Measurements from ENCODE around the gene RASL11A. TPM values are rescaled to one million over a fixed set of nuclear protein-coding genes. Genes with fewer than 3 reads are reported as not detected.
A peak's percentile ranks its signal among the peaks of the same experiment; 100 is the strongest.

The RASL11A gene
- total and polyA plus RNA-seq, 2 of the 8 experiments (the other 6 are each of a cell fraction or from before 2014, with no cell fraction given), result 2.9 to 6.8 TPM

- POLR2A ChIA-PET (ENCODE audit: partially characterized antibody), result interaction anchor here (1.3 kb wide), 1 partner anchor 9 kb away, joined by 4 read pairs; no protein-coding TSS in a partner anchor
Observed at GRCh38 chr13:27289011-27289665, 18.5 kb downstream of the RASL11A start.

More at GRCh38 chr13:27289011-27289665, 18.5 kb downstream of the RASL11A start:
- TF ChIP-seq EGR1 (IDR thresholded peaks at IDR 0.05; ENCODE audit: borderline replicate concordance, low read depth, low read length) (no peak), JUND (IDR thresholded peaks at IDR 0.05; ENCODE audit: low read length) (no peak), YY1 (IDR thresholded peaks at IDR 0.05; ENCODE audit: low read depth, low read length) (no peak), CREB1 (IDR thresholded peaks at IDR 0.05) (no peak), HDAC2 (IDR thresholded peaks at IDR 0.05; ENCODE audit: borderline replicate concordance in 1 of 2, low read depth in 2 of 2, low read length in 2 of 2) (no peak)
- Histone ChIP-seq H3K79me2 (ENCODE audit: control insufficient read depth in 1 of 2, insufficient read depth in 2 of 2, low read length in 2 of 2) (no peaks in the 10 kb centered on the region), H3K4ac (replicated peaks; ENCODE audit: insufficient read length, low read depth, low read length) (no peak overlapping the region), H2BK120ac (replicated peaks; ENCODE audit: low read depth, low read length) (no peak overlapping the region), H3K23ac (ENCODE audit: insufficient read length) (no peak overlapping the region), H4K20me1 (replicated peaks in 1 of 2; ENCODE audit: control insufficient read depth in 1 of 2, insufficient read depth in 2 of 2, low read length in 2 of 2) (no peaks in the 10 kb centered on the region), H4K8ac (ENCODE audit: extremely low read depth, insufficient read depth, low read length) (no peak overlapping the region), H3K4me3 (ENCODE audit: extremely low read depth in 1 of 4, insufficient read depth in 2 of 4, low read depth in 3 of 4, low read length in 4 of 4) (no peak overlapping the region), H3K9me3 (ENCODE audit: insufficient read depth in 2 of 2, low read depth in 1 of 2, low read length in 1 of 2) (no peaks in the 10 kb centered on the region), H3K23me2 (ENCODE audit: low read depth, low read length) (no peaks in the 10 kb centered on the region), H3K4me2 (ENCODE audit: insufficient read depth in 1 of 2, low read depth in 2 of 2, low read length in 2 of 2) (no peak overlapping the region), H3K27me3 (replicated peaks in 1 of 4; ENCODE audit: control insufficient read depth in 3 of 4, extremely low read depth in 1 of 4, insufficient read depth in 3 of 4, low read length in 3 of 4) (no peaks in the 10 kb centered on the region), H2BK5ac (ENCODE audit: low read depth, low read length) (no peak overlapping the region), H2AK5ac (ENCODE audit: low read depth, low read length) (no peak overlapping the region), H4K5ac (ENCODE audit: insufficient read length, low read depth, low read length) (no peak overlapping the region), H3K56ac (replicated peaks; ENCODE audit: insufficient read length, low read depth, low read length) (no peak overlapping the region), H3K79me1 (ENCODE audit: low read depth, low read length) (no peaks in the 10 kb centered on the region), H2AFZ (ENCODE audit: low read length) (peak overlapping the region; percentile 67; the same call in 1 of the 2 replicates), H3K27ac (ENCODE audit: low read depth, low read length) (no peak overlapping the region), H3K36me3 (ENCODE audit: control insufficient read depth in 2 of 4, insufficient read depth in 4 of 4, low read length in 3 of 4) (no peaks in the 10 kb centered on the region), H3K18ac (ENCODE audit: extremely low read depth, low read length) (no peak overlapping the region), H3K14ac (ENCODE audit: insufficient read length) (no peak overlapping the region), H3K4me1 (replicated peaks in 1 of 4; ENCODE audit: control insufficient read depth in 3 of 4, insufficient read depth in 4 of 4, low read length in 3 of 4) (no peaks in the 10 kb centered on the region), H3K9ac (replicated peaks in 1 of 4; ENCODE audit: extremely low read depth in 1 of 4, low read depth in 3 of 4, low read length in 3 of 4) (no peak overlapping the region), H2BK15ac (ENCODE audit: low read length) (no peak overlapping the region), H2BK20ac (ENCODE audit: low read length) (no peak overlapping the region), H4K91ac (replicated peaks; ENCODE audit: insufficient read length, low read length) (no peak overlapping the region), H2BK12ac (ENCODE audit: low read depth, low read length) (no peak overlapping the region)
- CTCF ChIA-PET (ENCODE audit: partially characterized antibody), result interaction anchor here (0.5 to 2.5 kb wide), 8 partner anchors 8 to 244 kb away, joined by 3 to 8 read pairs (median 4); partner anchors contain the start of gene RASL11A
- no peak for DNase-seq (ENCODE audit: low read depth in 1 of 2, low spot score in 2 of 2)
- FAIRE-seq, result no peak
- WGBS, 2 experiments (ENCODE audit: extremely low coverage in 1 of 2, insufficient coverage in 1 of 2, insufficient read length in 1 of 2, insufficient replicate concordance in 2 of 2, low coverage in 1 of 2, low lambda C conversion rate in 2 of 2, missing lambda C conversion rate in 1 of 2), result 89% methylated on average over 2 of the region's 2 CpGs; no CpG with 5 or more reads in 1 of the 2 experiments

All from H1 (cell line).